Right hindlimb (tissue), 1 donor: ENCODE measurements around the gene SMARCC2.
"Not testable (repeated sequence)": the region's sequence is repeated elsewhere in the genome, so short reads cannot be mapped to it uniquely, and the experiment has no call there.

ENCODE experiments used
- DNase-seq: peaks from one replicate; pipeline ENCODE4 v3.0.0-alpha.2; 2018

SMARCC2 gene

DNA sequence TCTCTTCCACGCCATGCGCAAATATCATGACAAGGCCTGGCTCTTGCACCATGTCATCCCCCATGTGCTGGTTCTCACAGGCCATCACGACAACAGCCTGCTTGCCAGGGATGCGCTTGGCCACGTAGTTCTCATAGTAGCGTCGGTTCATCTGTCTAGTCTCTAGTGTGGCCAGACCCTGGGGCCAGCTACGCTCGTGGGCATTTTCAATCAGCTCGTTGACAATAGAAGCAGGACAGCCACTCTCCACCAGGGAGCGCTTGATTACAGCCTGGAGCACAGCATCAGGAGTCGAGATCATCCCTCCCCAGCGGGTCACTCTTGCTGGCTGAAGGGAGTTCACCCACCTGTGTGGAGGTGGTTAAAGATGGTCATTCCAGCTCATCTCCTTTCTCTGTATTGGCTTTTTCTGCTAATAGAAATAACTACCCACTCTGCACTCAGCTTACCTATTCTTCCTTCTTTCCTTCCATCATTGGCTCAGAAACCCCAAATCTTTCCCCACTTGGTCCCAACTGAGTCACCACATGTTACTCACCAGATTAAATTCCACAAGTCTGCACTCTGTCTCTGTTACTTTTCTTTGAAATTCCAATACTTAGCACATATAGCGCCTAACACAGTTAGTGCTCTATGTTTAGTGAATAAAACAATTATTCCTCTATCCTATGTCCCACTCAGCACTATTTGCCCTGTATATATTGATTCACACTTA is 17.3 kb upstream of the SMARCC2 start:
- DNase-seq: peak; percentile 48

GRCh38 chr12:56205445-56205844 is 16.2 kb upstream of the SMARCC2 start:
- no peak for DNase-seq

DNA sequence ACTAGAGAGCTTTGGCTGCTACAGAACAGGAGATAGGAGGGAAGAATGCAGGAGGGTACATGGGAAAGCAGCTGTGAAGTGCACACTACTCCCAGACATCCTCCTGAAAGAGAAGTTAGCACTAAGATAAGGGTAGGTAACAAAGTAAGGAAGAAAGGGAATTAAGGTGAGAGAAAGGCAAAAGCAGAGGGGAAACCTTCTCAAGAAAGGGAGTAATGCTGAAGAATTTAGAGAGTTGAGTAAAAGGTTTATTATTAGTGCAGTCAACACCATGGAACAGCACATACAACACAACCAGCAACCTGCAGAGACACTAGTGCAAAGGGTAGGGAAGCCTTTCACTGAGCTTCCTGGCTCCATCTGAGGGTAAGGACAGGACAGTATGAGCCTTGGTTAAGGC is 15.0 kb upstream of the SMARCC2 start:
- DNase-seq: no peak

DNA sequence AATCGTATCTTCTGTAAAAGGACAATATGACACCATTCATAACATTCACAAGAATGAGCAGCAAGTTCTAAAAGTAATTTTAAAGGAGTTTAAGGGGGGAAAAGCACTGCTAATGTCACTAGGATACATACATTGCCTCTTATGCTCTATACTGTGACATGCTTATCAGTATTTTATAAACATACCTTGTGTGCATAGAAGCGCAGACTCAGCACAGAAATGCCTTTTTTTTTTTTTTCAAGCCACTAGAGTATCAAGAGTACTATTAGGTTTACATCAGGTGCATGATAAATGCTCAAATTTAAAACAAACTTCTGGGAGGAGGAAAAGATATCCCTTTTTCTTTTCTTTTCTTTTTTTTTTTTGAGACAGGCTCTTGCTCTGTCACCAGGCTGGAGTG is 13.6 kb upstream of the SMARCC2 start:
- DNase-seq: no peak

DNA sequence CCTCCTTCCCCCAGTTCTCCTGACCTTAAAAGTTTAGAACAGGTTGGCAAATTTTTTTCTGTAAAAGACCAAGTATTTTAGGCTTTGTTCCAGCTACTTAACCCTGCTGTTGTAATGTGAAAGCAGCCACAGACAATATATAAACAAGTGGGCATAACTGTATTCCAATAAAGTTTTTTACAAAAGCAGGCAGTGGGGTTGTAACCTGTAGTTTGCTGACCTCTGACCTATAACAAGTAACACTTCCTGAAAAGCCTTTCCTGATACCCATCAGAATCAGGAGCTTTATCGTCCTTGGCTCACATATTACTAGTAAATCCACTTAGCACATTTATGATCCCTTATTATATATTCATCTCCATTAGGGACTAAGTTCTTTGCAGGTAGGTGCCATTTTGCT is 13.1 kb upstream of the SMARCC2 start:
- no peak for DNase-seq

DNA sequence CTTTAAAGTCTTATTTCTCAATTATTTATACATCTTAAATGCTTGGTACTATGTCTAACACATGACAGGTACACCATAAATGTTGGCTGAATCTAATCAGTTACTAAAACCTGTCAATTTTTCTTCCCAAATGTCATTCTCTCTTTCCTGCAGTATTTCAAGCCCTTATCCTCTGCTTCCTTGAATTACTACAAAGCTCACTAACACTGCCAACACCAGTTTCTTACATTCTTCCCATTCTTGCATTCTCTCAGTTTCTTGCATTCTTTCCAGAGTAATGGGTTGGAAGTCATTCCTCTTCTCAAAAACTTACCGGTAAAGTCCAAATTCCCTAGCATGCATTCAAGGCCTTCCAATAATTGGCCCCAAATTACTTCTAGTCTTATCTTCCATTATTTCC is 9.6 kb upstream of the SMARCC2 start:
- DNase-seq: no peak

- DNase-seq: no peak
These were observed 8.8 kb upstream of the SMARCC2 start for GRCh38 chr12:56197921-56198635.

DNA sequence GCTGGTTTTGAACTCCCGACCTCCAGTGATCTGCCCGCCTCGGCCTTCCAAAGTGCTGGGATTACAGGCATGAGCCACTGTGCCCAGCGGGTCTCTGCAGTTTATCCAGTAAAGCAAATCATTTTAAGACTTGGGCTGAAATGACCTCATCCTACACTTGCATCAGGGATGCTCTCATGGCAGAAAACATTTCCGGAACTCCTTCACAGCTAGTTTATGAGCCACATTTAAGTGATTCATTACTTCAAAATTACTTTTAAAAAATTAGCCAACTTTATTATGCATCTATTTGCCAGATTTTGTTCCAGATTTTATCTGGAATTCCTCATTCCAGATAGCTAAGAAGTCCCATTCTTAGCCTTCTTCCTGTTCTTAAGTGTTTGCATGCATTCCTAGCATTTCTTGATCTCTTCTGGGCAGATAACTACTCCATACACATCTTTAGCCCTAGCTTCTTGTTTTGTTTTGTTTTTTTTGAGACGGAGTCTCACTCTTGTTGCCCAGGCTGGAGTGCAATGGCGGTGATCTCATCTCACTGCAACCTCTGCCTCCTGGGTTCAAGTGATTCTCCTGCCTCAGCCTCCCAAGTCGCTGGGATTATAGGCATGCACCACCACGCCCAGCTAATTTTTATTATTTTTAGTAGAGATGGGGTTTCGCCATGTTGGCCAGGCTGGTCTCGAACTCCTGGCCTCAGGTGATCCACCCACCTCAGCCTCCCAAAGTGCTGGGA is 7.7 kb upstream of the SMARCC2 start:
- DNase-seq: not testable (repeated sequence)

DNA sequence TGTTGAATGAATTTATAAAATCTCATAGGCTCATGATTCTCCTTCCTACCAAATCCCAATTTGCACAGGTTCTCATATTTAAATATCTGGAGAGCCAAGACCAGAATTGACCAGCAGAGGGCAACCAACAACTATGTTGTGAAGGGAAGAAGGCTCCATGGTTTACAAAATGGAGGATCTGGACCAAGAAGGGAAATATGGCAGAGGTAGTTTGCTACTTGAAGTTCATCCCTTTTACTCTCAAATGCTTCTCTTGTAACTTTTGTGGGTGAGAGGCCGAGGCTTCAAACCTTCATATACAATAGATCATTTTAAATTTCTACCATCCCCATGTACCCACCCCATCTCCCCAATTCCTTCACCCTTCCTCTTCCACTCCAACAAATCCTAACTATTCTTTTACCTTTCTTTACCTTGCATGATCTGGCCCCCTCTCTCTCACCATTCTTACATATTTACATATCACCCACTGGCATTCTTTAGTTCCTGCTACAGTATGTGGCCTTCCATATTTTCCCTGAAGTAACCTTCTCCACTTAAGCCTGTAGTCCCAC is 3.8 kb upstream of the SMARCC2 start:
- peak; percentile 79 for DNase-seq

- DNase-seq: no peak
These were observed 3.3 kb upstream of the SMARCC2 start for GRCh38 chr12:56192582-56192981.

GRCh38 chr12:56190695-56191155 is 1.4 kb upstream of the SMARCC2 start:
- DNase-seq: no peak

DNA sequence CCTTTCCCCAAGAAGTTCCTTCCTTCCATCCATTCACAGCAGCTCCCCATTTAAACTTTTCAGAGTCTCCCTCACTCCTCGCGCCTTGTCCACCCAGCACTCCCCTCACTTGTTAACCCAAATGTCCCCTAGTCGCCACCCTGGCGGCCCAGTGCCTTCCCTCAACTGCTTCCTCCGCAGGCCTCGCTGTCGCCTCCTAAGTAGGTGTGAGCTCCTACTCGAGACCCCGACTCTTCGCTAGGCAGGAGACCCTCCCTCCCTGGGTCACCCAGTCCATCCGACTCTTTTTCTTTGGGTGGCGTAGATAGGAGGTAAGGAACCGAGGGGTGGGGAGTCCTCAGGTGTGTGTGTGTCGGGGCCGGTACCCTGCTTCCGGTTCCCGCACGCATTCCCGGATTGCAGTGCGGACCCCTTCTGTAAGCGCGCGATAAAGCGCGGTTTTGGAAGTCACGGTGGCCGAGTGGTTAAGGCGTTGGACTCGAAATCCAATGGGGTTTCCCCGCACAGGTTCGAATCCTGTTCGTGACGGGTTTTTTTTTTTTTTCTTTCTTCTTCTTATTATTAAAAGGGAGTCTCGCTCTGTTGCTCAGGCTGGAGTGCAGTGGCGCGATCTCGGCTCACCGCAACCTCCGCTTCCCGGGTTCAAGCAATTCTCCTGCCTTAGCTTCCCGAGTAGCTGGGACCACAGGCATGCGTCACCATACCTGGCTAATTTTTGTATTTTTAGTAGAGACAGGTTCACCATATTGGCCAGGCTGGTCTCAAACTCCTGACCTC is 823 bp upstream of the SMARCC2 start:
- DNase-seq: peak; percentile 94

DNA sequence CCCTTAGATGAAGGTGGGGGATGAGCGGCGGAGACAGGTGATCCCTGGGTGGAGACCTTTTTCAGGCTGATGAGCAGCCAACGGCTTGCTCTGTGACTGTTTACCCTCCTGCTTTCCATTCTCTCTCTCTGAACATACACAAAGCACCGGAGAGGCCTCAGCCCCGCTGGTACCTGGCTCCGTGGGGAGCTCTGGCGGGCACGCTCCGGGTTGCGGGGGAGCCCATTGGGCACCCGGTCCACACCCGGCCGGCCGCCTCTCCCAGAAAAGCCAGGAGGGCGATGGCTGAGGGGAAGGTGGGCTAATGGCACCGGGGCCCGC is 545 bp downstream of the SMARCC2 start:
- DNase-seq: no peak

DNA sequence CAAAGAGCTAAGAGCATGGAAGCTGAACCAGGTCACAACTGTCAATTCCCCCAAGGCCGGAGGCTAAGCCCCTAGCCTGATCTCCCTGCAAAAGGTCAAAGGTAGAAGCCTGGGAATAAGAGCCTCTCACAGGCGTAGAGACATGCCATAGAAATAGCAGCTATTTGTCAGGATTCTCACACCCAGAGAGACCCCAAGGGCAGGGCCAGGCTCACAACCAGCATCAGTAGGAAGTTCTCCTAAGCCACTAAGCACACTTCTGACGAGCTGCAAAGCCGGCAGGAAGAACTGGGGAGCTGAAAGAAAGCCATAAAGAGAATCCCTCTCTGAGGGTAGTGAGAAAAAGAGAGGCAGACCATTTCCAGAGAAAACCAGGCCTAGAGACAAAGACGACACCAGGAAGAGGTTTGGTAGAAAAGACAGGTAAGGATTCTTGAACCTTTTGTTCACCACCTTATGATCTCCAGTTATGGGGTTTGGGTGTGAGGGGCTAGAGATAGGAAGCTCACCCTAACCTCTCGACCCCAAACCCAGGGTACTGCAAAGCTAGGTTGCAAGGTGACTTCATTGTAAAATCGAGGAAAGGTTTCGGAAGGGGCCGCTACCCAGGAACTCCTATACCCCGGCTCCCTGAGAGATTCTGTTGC is 1.0 kb downstream of the SMARCC2 start:
- DNase-seq: no peak

DNA sequence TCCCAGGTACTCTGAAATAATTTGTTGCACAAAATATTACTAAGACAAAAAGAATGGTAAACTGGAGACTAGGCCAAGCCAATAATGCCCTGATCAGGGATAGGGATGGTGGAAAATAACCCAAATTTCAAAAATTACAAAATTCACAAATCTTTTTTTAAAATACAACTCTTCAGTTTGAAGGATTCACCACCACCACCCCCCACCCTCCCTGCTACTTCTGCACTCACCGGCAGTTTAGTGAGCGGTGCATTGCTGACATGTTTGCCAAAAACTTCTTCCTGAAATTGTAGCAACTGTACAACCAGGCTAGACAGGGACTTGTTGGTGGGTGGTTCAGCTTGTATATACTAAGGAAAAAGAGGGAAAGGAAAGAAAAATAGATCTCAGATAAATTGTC is 2.3 kb downstream of the SMARCC2 start:
- DNase-seq: no peak

DNA sequence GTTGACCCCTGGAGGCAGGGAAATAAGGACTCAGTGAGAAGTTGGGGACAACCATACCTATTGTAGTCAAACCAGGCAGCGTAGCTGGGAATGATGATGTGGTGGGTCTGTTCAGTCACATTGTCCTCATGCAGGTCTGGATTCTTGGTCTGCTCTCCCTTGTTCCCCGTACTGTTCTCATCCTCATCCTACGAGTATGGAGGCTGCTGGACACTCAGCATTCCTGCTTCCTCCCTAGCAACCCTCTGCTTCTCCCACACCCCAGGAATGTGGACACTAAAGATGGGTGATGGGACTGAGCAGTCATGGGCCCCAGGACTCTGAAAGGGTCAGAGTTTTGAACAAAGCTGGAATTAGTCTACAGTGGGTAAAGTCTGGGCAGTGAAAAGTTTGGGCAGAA is 10.9 kb downstream of the SMARCC2 start:
- DNase-seq: no peak

DNA sequence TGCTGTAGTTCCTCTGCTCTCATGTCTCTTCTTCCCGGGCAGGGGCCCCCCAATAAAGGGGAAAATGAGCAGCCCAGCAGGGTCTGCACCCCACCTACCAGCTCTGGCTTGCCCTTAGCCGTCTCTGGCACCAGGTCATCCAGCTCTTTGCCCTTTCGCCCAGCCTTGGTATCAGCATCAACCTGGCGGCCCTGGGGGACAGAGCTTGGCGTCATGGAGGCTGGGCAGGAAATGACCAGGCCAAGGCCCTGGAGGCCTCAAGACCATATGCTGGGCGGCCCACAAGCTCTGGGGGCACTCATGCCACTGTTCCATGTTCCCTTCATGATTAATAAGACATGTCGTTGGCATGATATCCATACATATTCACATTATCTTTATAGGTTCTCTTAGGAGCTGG is 16.4 kb downstream of the SMARCC2 start:
- no peak for DNase-seq

DNA sequence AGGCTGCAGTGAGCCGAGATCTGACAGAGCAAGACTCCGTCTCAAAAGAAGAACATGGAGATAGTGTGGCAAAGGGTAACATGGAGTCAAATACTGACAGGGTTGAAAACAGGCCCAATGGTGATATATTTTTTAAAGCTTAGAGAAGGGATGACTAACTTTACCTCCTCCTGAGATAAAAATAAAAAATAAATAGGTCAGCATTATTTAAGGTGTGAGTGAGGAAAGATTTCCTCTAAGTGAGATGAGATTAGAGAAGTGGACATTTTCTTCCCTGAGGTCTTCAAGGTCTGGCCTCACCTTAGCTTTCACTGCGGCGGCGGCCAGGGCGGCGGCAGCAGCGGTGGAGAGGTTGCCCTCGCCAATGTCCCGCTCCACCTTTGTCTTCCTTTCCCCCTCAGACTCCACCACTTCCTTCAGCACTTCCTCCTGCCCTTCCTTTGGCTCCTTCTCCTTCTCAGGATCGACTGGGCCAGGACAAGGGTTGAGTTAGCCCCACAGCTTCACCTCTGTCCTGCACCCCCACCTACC is 20.0 kb downstream of the SMARCC2 start:
- no peak for DNase-seq

DNA sequence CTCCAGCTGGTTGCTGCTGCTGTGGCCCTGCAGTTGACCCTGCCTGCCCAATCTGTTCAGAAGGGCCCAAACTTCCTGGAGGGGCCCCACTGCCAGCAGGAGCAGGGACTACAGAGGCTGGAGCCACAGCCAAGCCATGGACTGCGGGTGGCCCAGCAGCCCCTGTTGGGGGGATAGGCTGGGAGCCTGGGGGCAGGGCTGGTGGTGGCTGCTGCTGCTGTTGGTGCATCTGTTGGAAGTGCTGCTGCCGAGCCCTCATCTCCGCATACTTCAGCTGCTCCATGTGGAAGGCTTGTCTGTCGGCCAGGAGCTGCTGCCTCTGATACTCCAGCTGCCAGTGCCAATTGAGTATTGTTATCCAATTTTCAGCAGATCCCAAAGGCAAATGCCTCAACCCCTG is 23.9 kb downstream of the SMARCC2 start:
- DNase-seq: peak; percentile 64

DNA sequence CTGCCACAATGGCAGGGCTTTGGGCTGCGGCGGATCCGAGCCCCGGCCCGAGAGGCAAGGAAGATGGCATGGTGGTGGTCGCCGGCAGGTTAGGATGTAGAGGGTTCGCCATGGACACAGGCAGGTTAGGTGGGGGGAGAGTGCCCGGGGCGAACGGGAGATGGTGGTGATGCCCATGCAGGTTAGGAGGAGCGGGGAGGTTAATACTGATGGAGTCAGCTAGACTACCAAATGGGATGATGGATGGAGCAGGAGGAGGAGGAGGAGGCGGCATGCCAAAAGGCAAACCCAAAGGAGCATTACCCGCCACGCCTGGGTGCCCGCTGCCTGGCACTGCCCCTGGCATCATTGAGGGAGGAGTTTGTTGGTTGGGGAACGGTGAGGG is 24.9 kb downstream of the SMARCC2 start:
- no peak for DNase-seq

GRCh38 chr12:56163533-56164344 is 25.5 kb downstream of the SMARCC2 start:
- no peak for DNase-seq
